GM23248 (cell line): ENCODE measurements around the gene CHD3. TPM values are rescaled to one million over a fixed set of nuclear protein-coding genes. Genes with fewer than 3 reads are reported as not detected.
A peak's percentile ranks its signal among the peaks of the same experiment; 100 is the strongest.

Experiments used
- DNase-seq: peaks from one replicate; pipeline ENCODE4 v3.0.0-alpha.2; 2015
- H2AFZ ChIP-seq: fragments of 200-600 bp; sonication (generic); 2 replicates; pipeline ENCODE4 v1.6.1; 2016; ENCODE audit warnings: antibody characterized with exemption
- H3F3A ChIP-seq: fragments of 200-600 bp; sonication (generic); 2 replicates; pipeline ENCODE4 v1.6.1; 2016; ENCODE audit warnings: mild to moderate bottlenecking, antibody characterized with exemption, mixed run types; ENCODE audit not compliant: insufficient read depth
- H3K27ac ChIP-seq: fragments of 200-600 bp; sonication (generic); 2 replicates; pipeline ENCODE4 v1.5.1; 2016; ENCODE audit warnings: mild to moderate bottlenecking
- H3K27me3 ChIP-seq: fragments of 200-600 bp; sonication (generic); replicated peaks from 2 replicates; pipeline ENCODE4 v1.6.1; 2016; ENCODE audit warnings: mild to moderate bottlenecking; ENCODE audit not compliant: insufficient read depth
- H3K36me3 ChIP-seq: fragments of 200-600 bp; sonication (generic); 2 replicates; pipeline ENCODE4 v1.6.1; 2016; ENCODE audit warnings: low read depth, mild to moderate bottlenecking
- H3K4me1 ChIP-seq: fragments of 200-600 bp; sonication (generic); 2 replicates; pipeline ENCODE4 v1.6.1; 2016; ENCODE audit warnings: mild to moderate bottlenecking; ENCODE audit not compliant: insufficient read depth
- H3K4me2 ChIP-seq: fragments of 200-600 bp; sonication (generic); one replicate; pipeline ENCODE4 v1.6.1; 2016; ENCODE audit warnings: mild to moderate bottlenecking; ENCODE audit not compliant: unreplicated experiment
- H3K4me3 ChIP-seq: fragments of 200-600 bp; sonication (generic); 2 replicates; pipeline ENCODE4 v1.5.1; 2016; ENCODE audit warnings: mild to moderate bottlenecking
- H3K79me2 ChIP-seq: fragments of 200-600 bp; sonication (generic); 2 replicates; pipeline ENCODE4 v1.6.1; 2016; ENCODE audit warnings: mild to moderate bottlenecking; ENCODE audit not compliant: insufficient read depth
- H3K9ac ChIP-seq: fragments of 200-600 bp; sonication (generic); 2 replicates; pipeline ENCODE4 v1.6.1; 2016; ENCODE audit warnings: mild to moderate bottlenecking
- H3K9me2 ChIP-seq: fragments of 200-600 bp; sonication (generic); 2 replicates; pipeline ENCODE4 v1.6.1; 2016; ENCODE audit warnings: mixed run types, mild to moderate bottlenecking, moderate library complexity; ENCODE audit not compliant: insufficient read depth
- H3K9me3 ChIP-seq: fragments of 200-600 bp; sonication (generic); one replicate; pipeline ENCODE4 v1.6.1; 2017; ENCODE audit warnings: low read depth
- H4K20me1 ChIP-seq: fragments of 200-600 bp; sonication (generic); 2 replicates; pipeline ENCODE4 v1.6.0; 2016; ENCODE audit not compliant: insufficient read depth
- EZH2 ChIP-seq: fragments of 200-600 bp; sonication (generic); IDR thresholded peaks from 2 replicates; pipeline ENCODE4 v1.6.1; 2018; ENCODE audit warnings: antibody characterized with exemption, mild to moderate bottlenecking; ENCODE audit not compliant: insufficient read depth, poor library complexity, severe bottlenecking
- EZH2phosphoT487 ChIP-seq: fragments of 200-600 bp; sonication (generic); IDR thresholded peaks from 2 replicates; pipeline ENCODE4 v1.6.1; 2018; ENCODE audit warnings: antibody characterized with exemption, moderate library complexity, mild to moderate bottlenecking, low read depth; ENCODE audit not compliant: insufficient read depth
- WGBS, 2 experiments: methylation state at CpG; one replicate each; pipeline ENCODE4 v1.1.6; 2015 to 2017; ENCODE audit warnings: low lambda C conversion rate in 2 of 2, low coverage in 1 of 2; ENCODE audit errors: missing lambda C conversion rate in 2 of 2; 5-methylcytosine and 5-hydroxymethylcytosine counted together
- in situ Hi-C: fragments of 300-500 bp; cut with MboI; formaldehyde crosslinking; loops from 2 replicates; pipeline ENCODE4 v1.15.0; 2020
- polyA plus RNA-seq: library from polyadenylated mRNA; unstranded; fragments of >200 nt; fragmentation: Nextera tagmentation; extraction: Ambion mirVana; gene quantifications from 2 replicates; pipeline ENCODE4 v1.2.1, GENCODE V29; 2016
- total RNA-seq: library from RNA; depleted of rRNA; stranded (reverse); fragments of >200 nt; shearing (Covaris generic); gene quantifications from 2 replicates; pipeline ENCODE4 v1.2.3, GENCODE V29; 2014

Gene CHD3
- total and polyA plus RNA-seq, 2 experiments from 2014 or later = 16.0 to 73.6 TPM

GRCh38 chr17:7846063-7846735 lies 42.4 kb upstream of the CHD3 start:
- H3K9ac ChIP-seq = no peak overlapping the region
- peaks cover 10% of the 10 kb centered on the region for H3F3A ChIP-seq
- H3K4me1 ChIP-seq = peaks cover 2% of the 10 kb centered on the region; the same call in 1 of the 2 replicates
- H3K36me3 ChIP-seq = no peaks in the 10 kb centered on the region; the same call in 1 of the 2 replicates
- WGBS, 2 experiments = 79 to 82% methylated on average over 17 to 22 of the region's 22 CpGs
- DNase-seq = peak; percentile 32
- H2AFZ ChIP-seq = no peak overlapping the region
- H3K79me2 ChIP-seq = peaks cover 56% of the 10 kb centered on the region
- H3K27ac ChIP-seq = no peak overlapping the region
- H3K9me2 ChIP-seq = no peaks in the 10 kb centered on the region
- no peaks in the 10 kb centered on the region for H3K9me3 ChIP-seq
- no peak for TF ChIP-seq EZH2phosphoT487
- no peak for TF ChIP-seq EZH2
- in situ Hi-C loops = no loop called here
- H3K4me2 ChIP-seq = no peak overlapping the region
- no peak overlapping the region for H3K4me3 ChIP-seq
- H3K27me3 ChIP-seq = no peaks in the 10 kb centered on the region
- no peaks in the 10 kb centered on the region for H4K20me1 ChIP-seq

DNA sequence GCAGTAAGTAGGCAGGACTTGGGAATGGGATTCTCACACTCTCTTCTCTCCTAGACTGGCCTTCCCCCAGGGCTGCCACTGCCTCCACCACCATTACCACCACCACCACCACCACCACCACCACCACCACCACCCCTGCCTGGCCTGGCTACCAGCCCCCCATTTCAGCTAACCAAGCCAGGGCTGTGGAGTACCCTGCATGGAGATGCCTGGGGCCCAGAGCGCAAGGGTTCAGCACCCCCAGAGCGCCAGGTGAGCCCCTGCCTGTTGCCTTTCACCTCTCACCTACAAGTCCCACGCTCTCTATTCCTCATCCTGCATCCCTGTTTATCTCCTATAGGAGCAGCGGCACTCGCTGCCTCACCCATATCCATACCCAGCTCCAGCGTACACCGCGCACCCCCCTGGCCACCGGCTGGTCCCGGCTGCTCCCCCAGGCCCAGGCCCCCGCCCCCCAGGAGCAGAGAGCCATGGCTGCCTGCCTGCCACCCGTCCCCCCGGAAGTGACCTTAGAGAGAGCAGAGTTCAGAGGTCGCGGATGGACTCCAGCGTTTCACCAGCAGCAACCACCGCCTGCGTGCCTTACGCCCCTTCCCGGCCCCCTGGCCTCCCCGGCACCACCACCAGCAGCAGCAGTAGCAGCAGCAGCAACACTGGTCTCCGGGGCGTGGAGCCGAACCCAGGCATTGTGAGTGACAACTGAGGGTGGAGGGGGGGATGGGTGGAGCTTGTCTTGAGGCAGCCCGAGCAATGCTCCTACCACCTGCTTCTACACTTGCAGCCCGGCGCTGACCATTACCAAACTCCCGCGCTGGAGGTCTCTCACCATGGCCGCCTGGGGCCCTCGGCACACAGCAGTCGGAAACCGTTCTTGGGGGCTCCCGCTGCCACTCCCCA lies 41.6 kb upstream of the CHD3 start:
- H3K27ac ChIP-seq = no peak overlapping the region
- H3K9me3 ChIP-seq = no peaks in the 10 kb centered on the region
- H3K4me1 ChIP-seq = no peaks in the 10 kb centered on the region; the same call in 1 of the 2 replicates
- no peak overlapping the region for H3K4me2 ChIP-seq
- H3K27me3 ChIP-seq = no peaks in the 10 kb centered on the region
- WGBS, 2 experiments = 78 to 86% methylated on average over 23 to 34 of the region's 34 CpGs
- no peak overlapping the region for H2AFZ ChIP-seq
- H4K20me1 ChIP-seq = no peaks in the 10 kb centered on the region
- in situ Hi-C loops = no loop called here
- no peak overlapping the region for H3K4me3 ChIP-seq
- H3K36me3 ChIP-seq = no peaks in the 10 kb centered on the region; the same call in 1 of the 2 replicates
- peaks cover 61% of the 10 kb centered on the region for H3K79me2 ChIP-seq
- no peak overlapping the region for H3K9ac ChIP-seq
- DNase-seq = no peak
- no peak for TF ChIP-seq EZH2
- no peak for TF ChIP-seq EZH2phosphoT487
- H3F3A ChIP-seq = peaks cover 11% of the 10 kb centered on the region
- no peaks in the 10 kb centered on the region for H3K9me2 ChIP-seq

- Histone ChIP-seq H3K9ac (no peak overlapping the region), H2AFZ (no peak overlapping the region), H3K27ac (no peak overlapping the region), H3K4me3 (no peak overlapping the region), H3K9me2 (no peaks in the 10 kb centered on the region), H3K4me1 (no peaks in the 10 kb centered on the region; the same call in 1 of the 2 replicates), H3K9me3 (no peaks in the 10 kb centered on the region), H3K79me2 (peaks cover 70% of the 10 kb centered on the region), H3K27me3 (no peaks in the 10 kb centered on the region), H4K20me1 (no peaks in the 10 kb centered on the region), H3K4me2 (no peak overlapping the region), H3F3A (peaks cover 11% of the 10 kb centered on the region), H3K36me3 (no peaks in the 10 kb centered on the region; the same call in 1 of the 2 replicates)
- no peak for DNase-seq
- in situ Hi-C loops = no loop called here
- WGBS, 2 experiments = 89 to 91% methylated on average over 8 to 20 of the region's 20 CpGs
- TF ChIP-seq EZH2 (no peak), EZH2phosphoT487 (no peak)
Measured at GRCh38 chr17:7848131-7848579, 40.4 kb upstream of the CHD3 start.

- H2AFZ ChIP-seq = no peak overlapping the region
- no peaks in the 10 kb centered on the region for H3K9me3 ChIP-seq
- WGBS, 2 experiments = 94 to 96% methylated on average over 6 to 21 of the region's 21 CpGs
- TF ChIP-seq EZH2 (no peak), EZH2phosphoT487 (no peak)
- no peaks in the 10 kb centered on the region; the same call in 1 of the 2 replicates for H3K4me1 ChIP-seq
- no peaks in the 10 kb centered on the region; the same call in 1 of the 2 replicates for H3K36me3 ChIP-seq
- no peak overlapping the region for H3K4me3 ChIP-seq
- no peak overlapping the region for H3K9ac ChIP-seq
- H3K9me2 ChIP-seq = no peaks in the 10 kb centered on the region
- no peaks in the 10 kb centered on the region for H4K20me1 ChIP-seq
- peaks cover 12% of the 10 kb centered on the region for H3F3A ChIP-seq
- H3K27me3 ChIP-seq = no peaks in the 10 kb centered on the region
- DNase-seq = no peak
- in situ Hi-C loops = no loop called here
- H3K4me2 ChIP-seq = no peak overlapping the region
- peaks cover 70% of the 10 kb centered on the region for H3K79me2 ChIP-seq
- no peak overlapping the region for H3K27ac ChIP-seq
Measured at GRCh38 chr17:7848739-7849129, 39.9 kb upstream of the CHD3 start.
